Tibial nerve (tissue), 4 donors: ENCODE measurements around the gene GRM8. TPM values are rescaled to one million over a fixed set of nuclear protein-coding genes. Genes with fewer than 3 reads are reported as not detected.

ENCODE experiments used
- DNase-seq, 2 donors: peaks; one replicate each; pipeline ENCODE4 v3.0.0-alpha.2; 2019; ENCODE audit warnings: low spot score in 2 of 2
- H3K27ac ChIP-seq, 4 donors: fragments of 200-600 bp; sonication (generic) in 3 of 4; one replicate each; pipeline ENCODE4 v1.5.1; 2017 to 2019; ENCODE audit warnings: mild to moderate bottlenecking in 1 of 4
- H3K27me3 ChIP-seq, 2 donors: fragments of 200-600 bp; sonication (generic) in 1 of 2; one replicate each; pipeline versions ENCODE4 v1.5.1 to v1.6.0; 2017 to 2019
- H3K36me3 ChIP-seq, 3 donors: fragments of 200-600 bp; sonication (generic); one replicate each; pipeline ENCODE4 v1.5.1; 2018 to 2019
- H3K4me1 ChIP-seq, 4 donors: fragments of 200-600 bp; sonication (generic) in 3 of 4; one replicate each; pipeline ENCODE4 v1.5.1; 2017 to 2019
- H3K4me3 ChIP-seq, 4 donors: fragments of 200-600 bp; sonication (generic) in 3 of 4; one replicate each; pipeline ENCODE4 v1.5.1; 2017 to 2019; ENCODE audit warnings: mild to moderate bottlenecking in 1 of 4, moderate library complexity in 1 of 4
- H3K9me3 ChIP-seq, 4 donors: fragments of 200-600 bp; sonication (generic) in 3 of 4; one replicate each; pipeline ENCODE4 v1.5.1; 2017 to 2019
- CTCF ChIP-seq, 5 experiments: fragments of 200-600 bp in 3 of 5; fragments of 450-650 bp in 2 of 5; sonication (generic) in 3 of 5; IDR thresholded peaks; one replicate each; pipeline ENCODE4 v1.5.1; 2016 to 2019; ENCODE audit warnings: antibody characterized with exemption in 5 of 5, mild to moderate bottlenecking in 3 of 5, moderate library complexity in 2 of 5
- EP300 ChIP-seq, 2 donors: sonication (generic); formaldehyde crosslinking; IDR thresholded peaks; one replicate each; pipeline ENCODE4 v1.6.1; 2017; ENCODE audit warnings: antibody characterized with exemption in 2 of 2, mild to moderate bottlenecking in 1 of 2
- POLR2A ChIP-seq, 2 donors: fragments of 450-650 bp; IDR thresholded peaks; one replicate each; pipeline ENCODE4 v1.6.1; 2017; ENCODE audit warnings: antibody characterized with exemption in 2 of 2, mild to moderate bottlenecking in 2 of 2, moderate library complexity in 2 of 2
- WGBS, 2 donors: methylation state at CpG; one replicate each; pipeline ENCODE4 v1.1.5; 2018; 5-methylcytosine and 5-hydroxymethylcytosine counted together
- total RNA-seq, 4 donors: library from RNA; depleted of rRNA; stranded (reverse); fragments of >200 nt; gene quantifications; one replicate each; pipeline ENCODE4 v1.1.0, GENCODE V29; 2016

The GRM8 gene
- total RNA-seq, 4 donors from 2014 or later = 0.59 to 1.5 (median 1.1) TPM

GRCh38 chr7:126843883-126844282 lies 408.9 kb downstream of the GRM8 start:
- H3K4me3 ChIP-seq = no peak overlapping the region
- no peaks in the 10 kb centered on the region for H3K9me3 ChIP-seq
- H3K27me3 ChIP-seq = no peaks in the 10 kb centered on the region
- H3K4me1 ChIP-seq = no peaks in the 10 kb centered on the region
- no peaks in the 10 kb centered on the region for H3K36me3 ChIP-seq
- no peak for TF ChIP-seq CTCF (IDR thresholded peaks at IDR 0.05)
- no peak for TF ChIP-seq POLR2A (IDR thresholded peaks at IDR 0.05)
- no peak for TF ChIP-seq EP300 (IDR thresholded peaks at IDR 0.05)
- H3K27ac ChIP-seq = no peak overlapping the region
- no peak for DNase-seq

GRCh38 chr7:126843336-126843735 lies 409.4 kb downstream of the GRM8 start:
- no peaks in the 10 kb centered on the region for H3K27me3 ChIP-seq
- no peaks in the 10 kb centered on the region for H3K9me3 ChIP-seq
- no peak for DNase-seq
- no peak overlapping the region for H3K4me3 ChIP-seq
- H3K4me1 ChIP-seq = no peaks in the 10 kb centered on the region
- TF ChIP-seq POLR2A (IDR thresholded peaks at IDR 0.05) (no peak), EP300 (IDR thresholded peaks at IDR 0.05) (no peak), CTCF (IDR thresholded peaks at IDR 0.05) (no peak)
- H3K27ac ChIP-seq = no peak overlapping the region
- WGBS, 2 donors = 35 to 63% methylated on average over 2 of the region's 2 CpGs
- no peaks in the 10 kb centered on the region for H3K36me3 ChIP-seq

- H3K9me3 ChIP-seq = no peaks in the 10 kb centered on the region
- TF ChIP-seq CTCF (IDR thresholded peaks at IDR 0.05) (no peak), EP300 (IDR thresholded peaks at IDR 0.05) (no peak), POLR2A (IDR thresholded peaks at IDR 0.05) (no peak)
- H3K36me3 ChIP-seq = no peaks in the 10 kb centered on the region
- no peak for DNase-seq
- WGBS, 2 donors = 80 to 85% methylated on average over 1 of the region's 1 CpG
- H3K4me3 ChIP-seq = no peak overlapping the region
- H3K4me1 ChIP-seq = no peaks in the 10 kb centered on the region
- no peak overlapping the region for H3K27ac ChIP-seq
- no peaks in the 10 kb centered on the region for H3K27me3 ChIP-seq
These were observed 410.3 kb downstream of the GRM8 start for GRCh38 chr7:126842451-126842850.

- H3K9me3 ChIP-seq = no peaks in the 10 kb centered on the region
- TF ChIP-seq POLR2A (IDR thresholded peaks at IDR 0.05) = no peak
- no peak for TF ChIP-seq EP300 (IDR thresholded peaks at IDR 0.05)
- TF ChIP-seq CTCF (IDR thresholded peaks at IDR 0.05) = no peak
- no peaks in the 10 kb centered on the region for H3K27me3 ChIP-seq
- no peak for DNase-seq
- H3K4me3 ChIP-seq = no peak overlapping the region
- no peaks in the 10 kb centered on the region for H3K36me3 ChIP-seq
- no peaks in the 10 kb centered on the region for H3K4me1 ChIP-seq
- no peak overlapping the region for H3K27ac ChIP-seq
These were observed 411.9 kb downstream of the GRM8 start for GRCh38 chr7:126840869-126841268.

GRCh38 chr7:126839624-126840023 lies 413.1 kb downstream of the GRM8 start:
- Histone ChIP-seq H3K4me3 (no peak overlapping the region), H3K9me3 (peaks cover 0 to 2% (median 0%) of the 10 kb centered on the region in 4 donors), H3K27me3 (no peaks in the 10 kb centered on the region), H3K27ac (no peak overlapping the region), H3K36me3 (no peaks in the 10 kb centered on the region), H3K4me1 (no peaks in the 10 kb centered on the region)
- 85% methylated on average over 1 of the region's 1 CpG for WGBS, 2 donors
- no peak for DNase-seq
- no peak for TF ChIP-seq EP300 (IDR thresholded peaks at IDR 0.05)
- no peak for TF ChIP-seq CTCF (IDR thresholded peaks at IDR 0.05)
- no peak for TF ChIP-seq POLR2A (IDR thresholded peaks at IDR 0.05)
